Measurements from ENCODE around the gene DCBLD2.
"Not testable (repeated sequence)": the region's sequence is repeated elsewhere in the genome, so short reads cannot be mapped to it uniquely, and the experiment has no call there.

DCBLD2 gene

DNA sequence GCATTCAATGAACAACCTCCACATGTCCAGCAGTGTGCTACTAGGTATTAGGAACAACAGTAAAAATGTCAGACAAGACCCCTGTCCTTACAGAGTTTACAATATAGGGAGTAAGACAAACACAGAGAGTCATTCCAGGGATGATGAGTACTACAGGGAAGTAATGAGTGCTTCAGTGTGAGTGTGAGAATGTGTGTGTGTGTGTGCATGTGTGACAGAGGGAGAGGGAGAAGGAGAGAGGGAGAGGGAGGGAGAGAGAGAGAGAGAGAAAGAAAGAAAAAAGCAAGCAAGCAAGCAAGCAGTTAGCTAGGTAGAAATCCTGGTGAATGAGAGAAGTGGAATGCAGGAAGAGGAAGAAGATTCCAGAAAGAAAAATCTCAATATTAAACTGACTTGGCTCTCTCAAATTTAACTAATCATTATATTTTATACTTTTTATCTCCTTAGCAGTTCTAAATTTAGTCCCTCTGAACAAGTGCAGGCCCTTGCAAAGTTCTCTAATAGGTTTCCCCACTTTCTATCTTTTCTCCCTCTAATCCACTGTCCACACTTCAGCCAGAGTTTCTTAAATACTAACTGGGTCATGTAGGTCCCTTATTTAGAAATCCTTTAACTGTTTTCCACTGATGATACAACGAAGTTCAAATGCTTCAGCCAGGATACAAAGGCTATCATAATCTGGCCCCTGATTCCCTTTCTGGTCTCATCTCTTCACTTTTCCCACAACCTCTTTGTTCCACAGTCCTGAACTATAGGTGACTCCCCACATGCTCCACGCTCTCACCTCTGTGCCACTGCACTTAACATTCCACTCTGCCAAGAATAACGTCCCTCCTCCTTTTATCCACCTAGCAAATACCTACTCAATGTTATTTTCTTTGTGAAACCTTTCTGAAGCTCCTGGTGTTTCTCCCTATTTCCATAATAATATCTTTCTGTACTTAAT is 10.3 kb downstream of the DCBLD2 start:
- DNase-seq (ENCODE audit: low spot score): no peak

DNA sequence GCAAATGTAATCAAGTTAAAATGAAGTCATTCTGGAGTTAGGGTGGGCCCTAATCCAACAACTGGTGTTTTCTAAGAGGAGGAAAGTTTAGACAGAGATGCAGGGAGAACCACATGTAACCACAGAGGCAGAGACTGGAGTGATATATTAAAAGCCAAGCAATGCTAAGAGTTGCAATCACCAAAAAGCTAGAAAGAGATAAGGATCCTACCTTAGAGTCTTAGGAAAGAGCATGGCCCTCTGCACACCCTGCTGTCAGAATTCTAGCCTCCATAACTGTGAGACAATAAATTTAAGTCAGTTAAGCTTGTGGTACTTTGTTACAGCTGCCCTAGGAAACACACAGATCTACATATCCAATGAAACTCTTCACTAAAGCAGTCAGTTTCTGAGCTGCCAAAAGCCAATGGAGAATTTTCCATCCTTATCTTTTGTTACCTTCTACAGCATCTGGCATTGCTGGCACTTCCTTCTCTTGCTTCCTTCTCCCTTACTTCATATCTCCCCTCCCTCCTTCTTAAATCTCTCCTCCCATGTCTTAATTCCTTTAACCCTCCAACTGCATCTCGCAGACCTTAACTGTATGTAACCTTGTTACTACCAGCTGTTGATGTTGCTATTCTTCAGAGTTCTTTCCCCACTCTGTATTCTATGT is 11.2 kb downstream of the DCBLD2 start:
- no peak for DNase-seq (ENCODE audit: low spot score)

GRCh38 chr3:98887684-98888083 is 13.8 kb downstream of the DCBLD2 start:
- no peak for DNase-seq (ENCODE audit: low spot score)

DNA sequence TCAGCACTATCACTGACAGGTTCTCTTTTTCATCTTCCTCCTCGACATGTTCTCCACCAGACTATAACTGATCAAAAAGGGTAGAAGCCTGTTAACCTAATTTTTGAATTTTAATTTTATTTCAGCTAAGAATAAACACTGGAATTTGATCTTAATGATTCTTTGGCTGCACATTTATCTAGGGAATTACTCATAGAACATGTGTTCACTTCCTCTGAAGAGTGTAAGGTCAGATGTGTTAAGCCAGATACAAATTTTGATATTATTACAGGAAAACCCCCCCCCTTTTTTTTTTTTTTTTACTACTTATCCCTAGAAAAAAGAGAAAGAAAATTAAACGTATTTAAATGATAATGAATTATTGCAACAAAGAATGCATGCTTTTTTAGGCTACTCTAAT is 15.0 kb downstream of the DCBLD2 start:
- no peak for DNase-seq (ENCODE audit: low spot score)

GRCh38 chr3:98885851-98886250 is 15.6 kb downstream of the DCBLD2 start:
- no peak for DNase-seq (ENCODE audit: low spot score)

GRCh38 chr3:98884675-98885371 is 16.7 kb downstream of the DCBLD2 start:
- no peak for DNase-seq (ENCODE audit: low spot score)

DNA sequence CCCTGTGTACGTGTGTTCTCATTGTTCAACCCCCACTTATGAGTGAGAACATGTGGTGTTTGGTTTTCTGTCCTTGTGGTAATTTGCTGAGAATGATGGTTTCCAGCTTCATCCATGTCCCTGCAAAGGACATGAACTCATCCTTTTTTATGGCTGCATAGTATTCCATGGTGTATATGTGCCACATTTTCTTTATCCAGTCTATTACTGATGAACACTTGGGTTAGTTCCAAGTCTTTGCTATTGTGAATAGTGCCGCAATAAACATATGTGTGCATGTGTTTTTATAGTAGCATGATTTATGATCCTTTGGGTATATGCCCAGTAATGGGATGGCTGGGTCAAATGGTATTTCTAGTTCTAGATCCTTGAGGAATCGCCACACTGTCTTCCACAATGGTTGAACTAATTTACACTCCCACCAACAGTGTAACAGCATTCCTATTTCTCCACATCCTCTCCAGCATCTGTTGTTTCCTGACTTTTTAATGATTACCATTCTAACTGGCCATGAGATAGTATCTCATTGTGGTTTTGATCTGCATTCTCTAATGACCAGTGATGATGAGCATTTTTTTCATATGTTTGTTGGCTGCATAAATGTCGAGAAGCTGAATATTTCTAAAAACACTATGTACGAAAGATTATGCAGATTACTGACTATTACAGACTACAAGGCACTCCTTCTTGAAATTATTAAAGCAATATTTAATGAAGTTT is 18.7 kb downstream of the DCBLD2 start:
- not testable (repeated sequence) for DNase-seq (ENCODE audit: low spot score)

DNA sequence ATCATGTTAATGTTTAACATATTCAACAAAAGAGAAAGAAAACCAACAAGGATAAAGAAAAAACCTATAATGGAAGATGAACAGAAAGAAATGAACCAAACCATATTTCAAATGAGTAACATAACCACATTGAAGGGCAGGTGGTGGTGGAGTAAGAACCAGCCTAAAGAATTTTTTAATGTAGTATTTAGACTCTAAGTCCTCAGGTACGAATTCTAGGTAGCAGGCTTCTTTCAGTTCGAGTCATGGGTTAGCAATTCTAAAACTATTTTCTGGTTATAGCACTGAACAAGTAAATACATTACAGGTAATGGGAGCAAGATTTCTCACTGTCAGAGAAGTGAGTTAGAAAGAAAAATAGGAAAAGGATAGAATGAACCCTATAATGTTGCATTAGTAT is 24.4 kb downstream of the DCBLD2 start:
- DNase-seq (ENCODE audit: low spot score): no peak

DNA sequence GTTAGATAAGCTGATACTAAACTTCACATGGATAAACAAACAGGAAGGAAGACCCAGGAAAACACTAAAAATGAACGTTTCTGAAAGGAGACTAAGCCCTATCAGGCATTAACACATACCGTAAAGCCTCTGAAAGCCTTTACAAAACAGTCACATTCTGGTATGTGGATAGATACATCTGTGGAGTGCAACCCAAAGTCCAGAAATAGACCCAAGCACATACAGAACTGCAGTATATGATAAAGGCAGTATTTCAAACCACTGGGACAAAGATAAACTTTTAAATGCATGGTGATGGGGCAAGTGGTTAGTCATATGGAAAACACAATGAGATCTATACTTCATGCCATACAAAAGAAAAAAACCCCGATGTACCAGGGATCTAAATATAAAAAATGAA is 26.0 kb downstream of the DCBLD2 start:
- DNase-seq (ENCODE audit: low spot score): no peak

GRCh38 chr3:98874602-98875249 is 26.8 kb downstream of the DCBLD2 start:
- DNase-seq (ENCODE audit: low spot score): no peak

- DNase-seq (ENCODE audit: low spot score): no peak
Measured at GRCh38 chr3:98869391-98869790, 32.1 kb downstream of the DCBLD2 start.

GRCh38 chr3:98857971-98858370 is 43.5 kb downstream of the DCBLD2 start:
- DNase-seq (ENCODE audit: low spot score): not testable (repeated sequence)

DNA sequence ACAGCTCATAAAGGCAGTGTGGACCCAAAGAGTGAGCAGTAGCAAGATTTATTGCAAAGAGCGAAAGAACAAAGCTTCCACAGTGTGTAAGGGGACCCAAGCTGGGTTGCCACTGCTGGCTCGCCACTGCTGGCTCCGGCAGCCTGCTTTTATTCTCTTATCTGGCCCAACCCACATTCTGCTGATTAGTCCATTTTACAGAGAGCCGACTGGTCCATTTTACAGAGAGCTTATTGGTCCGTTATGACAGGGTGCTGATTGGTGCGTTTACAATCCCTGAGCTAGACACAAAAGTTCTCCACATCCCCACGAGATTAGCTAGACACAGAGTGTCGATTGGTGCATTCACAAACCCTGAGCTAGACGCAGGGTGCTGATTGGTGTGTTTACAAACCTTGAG is 44.2 kb downstream of the DCBLD2 start:
- not testable (repeated sequence) for DNase-seq (ENCODE audit: low spot score)

GRCh38 chr3:98856724-98857123 is 44.8 kb downstream of the DCBLD2 start:
- no peak for DNase-seq (ENCODE audit: low spot score)

DNA sequence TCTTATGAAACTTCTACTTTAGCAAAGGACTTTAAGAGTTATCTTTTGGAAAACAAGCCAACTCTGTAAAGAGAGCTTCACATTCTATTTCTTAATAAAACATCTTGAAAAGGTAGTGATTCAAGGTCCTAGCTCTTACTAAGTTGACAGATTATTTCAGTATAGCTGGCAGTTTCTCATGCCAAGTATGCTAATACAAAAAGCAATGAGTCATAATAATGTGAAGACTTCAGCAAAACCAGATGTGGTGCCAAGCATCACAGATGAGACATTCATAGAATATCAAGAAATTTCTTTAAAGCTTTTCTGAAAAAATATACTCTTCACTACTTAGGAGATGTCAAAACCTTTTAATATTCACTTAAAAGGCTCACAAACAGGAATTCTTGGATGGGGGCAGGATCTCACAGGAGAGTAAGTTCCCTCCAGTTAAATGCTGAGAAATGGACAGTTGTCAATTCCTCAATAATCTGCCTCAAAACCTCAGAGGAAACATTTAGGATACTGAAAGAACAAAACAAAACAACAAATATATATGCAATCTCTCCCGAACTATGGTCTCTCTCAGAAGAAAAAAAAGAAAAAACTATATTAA is 45.6 kb downstream of the DCBLD2 start:
- peak; percentile 22 for DNase-seq (ENCODE audit: low spot score)

- DNase-seq (ENCODE audit: low spot score): no peak
Measured at GRCh38 chr3:98848108-98848507, 53.4 kb downstream of the DCBLD2 start.

DNA sequence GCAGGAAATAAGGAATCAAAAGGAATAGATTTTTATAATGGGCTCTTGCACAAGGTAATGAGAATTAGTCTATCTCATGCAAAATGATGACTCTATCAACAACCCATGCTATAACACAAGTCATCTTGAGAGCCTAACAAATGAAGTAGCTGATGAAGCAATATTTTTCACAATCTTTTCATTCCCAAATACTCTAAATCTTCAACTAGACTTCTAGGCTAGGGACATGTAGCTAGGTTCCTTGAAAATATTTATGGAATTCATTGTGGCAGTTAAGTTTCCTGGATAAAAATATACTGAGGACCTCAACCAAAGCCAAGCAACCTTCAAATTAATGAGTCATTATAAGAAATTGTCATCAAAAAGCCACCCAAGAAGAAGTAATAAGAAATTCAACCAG is 55.4 kb downstream of the DCBLD2 start:
- no peak for DNase-seq (ENCODE audit: low spot score)

DNA sequence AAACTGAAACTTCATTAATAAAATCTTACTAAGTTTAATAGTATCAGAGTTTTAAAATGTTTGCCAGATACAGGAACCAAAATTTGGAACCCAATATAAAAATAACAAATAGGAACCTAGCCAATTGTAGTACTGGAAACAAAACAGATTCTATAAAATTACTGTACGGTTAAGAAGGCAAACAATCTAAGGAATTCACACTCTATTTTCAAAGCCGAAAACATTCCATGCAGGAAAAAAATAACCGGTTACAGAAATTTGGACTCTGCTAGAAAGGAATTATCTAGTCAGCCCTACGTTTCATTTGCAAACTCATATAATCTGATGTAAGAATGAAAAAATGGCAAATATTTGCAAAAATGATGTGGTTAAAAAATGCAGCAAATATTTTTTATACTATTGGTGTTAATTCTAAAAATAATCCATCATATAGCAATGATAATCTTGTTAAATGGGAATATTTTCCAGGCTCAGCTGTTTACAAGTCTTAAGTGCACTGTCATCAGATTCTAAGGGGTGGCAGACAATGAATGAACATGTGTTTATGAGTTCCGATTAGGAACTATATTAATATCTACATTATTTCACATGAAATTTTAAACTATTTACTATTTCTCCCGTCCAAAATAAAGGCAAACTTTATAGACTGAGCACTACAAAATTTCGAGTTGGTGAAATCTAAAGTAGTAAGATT is 58.1 kb downstream of the DCBLD2 start:
- no peak for DNase-seq (ENCODE audit: low spot score)

- no peak for DNase-seq (ENCODE audit: low spot score)
Measured at GRCh38 chr3:98839846-98840245, 61.6 kb downstream of the DCBLD2 start.

GRCh38 chr3:98831060-98831459 is 70.4 kb downstream of the DCBLD2 start:
- not testable (repeated sequence) for DNase-seq (ENCODE audit: low spot score)

Data from pons (tissue), 1 donor.